HUES6 (cell line): ENCODE measurements around the gene BCAS1.

ENCODE experiments used
- H3K27ac ChIP-seq: 2 replicates; pipeline ENCODE4 v1.7.0; 2013; ENCODE audit warnings: low read depth, mild to moderate bottlenecking, low read length, inconsistent platforms
- H3K27me3 ChIP-seq: 2 replicates; pipeline ENCODE4 v1.6.1; 2013; ENCODE audit warnings: low read length; ENCODE audit not compliant: control insufficient read depth, insufficient read depth
- H3K36me3 ChIP-seq: 2 replicates; pipeline ENCODE4 v1.6.1; 2013; ENCODE audit warnings: low read length; ENCODE audit not compliant: control insufficient read depth, insufficient read depth
- H3K4me1 ChIP-seq: 2 replicates; pipeline ENCODE4 v1.6.1; 2013; ENCODE audit warnings: low read length; ENCODE audit not compliant: control insufficient read depth, insufficient read depth
- H3K4me3 ChIP-seq: 2 replicates; pipeline ENCODE4 v1.5.1; 2013; ENCODE audit warnings: low read depth, low read length
- H3K9ac ChIP-seq: one replicate; pipeline ENCODE4 v1.6.1; 2013; ENCODE audit warnings: mild to moderate bottlenecking, low read length
- H3K9me3 ChIP-seq: 2 replicates; pipeline ENCODE4 v1.6.1; 2013; ENCODE audit warnings: low read depth, low read length; ENCODE audit not compliant: control insufficient read depth, insufficient read depth

Gene BCAS1

GRCh38 chr20:53985150-53985518, 85.3 kb downstream of the BCAS1 start:
- Histone ChIP-seq H3K4me1 (no peaks in the 10 kb centered on the region), H3K9ac (no peak overlapping the region), H3K36me3 (no peaks in the 10 kb centered on the region), H3K27ac (no peak overlapping the region), H3K27me3 (no peaks in the 10 kb centered on the region), H3K9me3 (no peaks in the 10 kb centered on the region), H3K4me3 (no peak overlapping the region)

GRCh38 chr20:53984356-53985149, 85.8 kb downstream of the BCAS1 start:
- no peak overlapping the region for H3K4me3 ChIP-seq
- no peaks in the 10 kb centered on the region for H3K9me3 ChIP-seq
- no peak overlapping the region for H3K27ac ChIP-seq
- H3K36me3 ChIP-seq, result no peaks in the 10 kb centered on the region
- no peak overlapping the region for H3K9ac ChIP-seq
- H3K27me3 ChIP-seq, result no peaks in the 10 kb centered on the region
- H3K4me1 ChIP-seq, result no peaks in the 10 kb centered on the region

DNA sequence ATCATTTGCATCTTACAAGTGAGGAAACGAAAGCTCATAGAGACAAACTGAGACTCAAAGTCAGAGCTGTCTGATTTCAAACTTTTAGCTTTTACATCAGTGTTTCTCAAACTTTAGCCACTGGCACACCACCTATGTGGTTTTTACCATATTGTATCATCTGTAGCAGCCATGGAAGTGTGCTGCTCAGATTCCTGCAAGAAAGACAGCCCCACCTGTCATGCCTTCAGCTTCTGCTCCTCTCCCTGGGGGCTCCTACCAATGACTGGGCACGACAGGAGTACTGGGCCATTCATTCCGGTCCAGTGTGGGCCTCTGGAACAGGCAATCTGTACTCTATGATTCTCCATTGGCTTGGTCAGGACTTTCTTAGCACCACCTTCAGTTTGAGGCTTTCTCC, 87.0 kb downstream of the BCAS1 start:
- Histone ChIP-seq H3K4me3 (no peak overlapping the region), H3K27ac (no peak overlapping the region), H3K9me3 (0 out of 2 replicates have a peak, but pooled peaks cover 4% of the 10 kb centered on the region), H3K36me3 (no peaks in the 10 kb centered on the region), H3K4me1 (no peaks in the 10 kb centered on the region), H3K9ac (no peak overlapping the region), H3K27me3 (no peaks in the 10 kb centered on the region)

GRCh38 chr20:53982624-53983023, 87.8 kb downstream of the BCAS1 start:
- no peaks in the 10 kb centered on the region for H3K27me3 ChIP-seq
- H3K9ac ChIP-seq, result no peak overlapping the region
- H3K36me3 ChIP-seq, result no peaks in the 10 kb centered on the region
- H3K4me3 ChIP-seq, result no peak overlapping the region
- no peak overlapping the region for H3K27ac ChIP-seq
- no peaks in the 10 kb centered on the region for H3K4me1 ChIP-seq
- H3K9me3 ChIP-seq, result 0 out of 2 replicates have a peak, but pooled peaks cover 4% of the 10 kb centered on the region

DNA sequence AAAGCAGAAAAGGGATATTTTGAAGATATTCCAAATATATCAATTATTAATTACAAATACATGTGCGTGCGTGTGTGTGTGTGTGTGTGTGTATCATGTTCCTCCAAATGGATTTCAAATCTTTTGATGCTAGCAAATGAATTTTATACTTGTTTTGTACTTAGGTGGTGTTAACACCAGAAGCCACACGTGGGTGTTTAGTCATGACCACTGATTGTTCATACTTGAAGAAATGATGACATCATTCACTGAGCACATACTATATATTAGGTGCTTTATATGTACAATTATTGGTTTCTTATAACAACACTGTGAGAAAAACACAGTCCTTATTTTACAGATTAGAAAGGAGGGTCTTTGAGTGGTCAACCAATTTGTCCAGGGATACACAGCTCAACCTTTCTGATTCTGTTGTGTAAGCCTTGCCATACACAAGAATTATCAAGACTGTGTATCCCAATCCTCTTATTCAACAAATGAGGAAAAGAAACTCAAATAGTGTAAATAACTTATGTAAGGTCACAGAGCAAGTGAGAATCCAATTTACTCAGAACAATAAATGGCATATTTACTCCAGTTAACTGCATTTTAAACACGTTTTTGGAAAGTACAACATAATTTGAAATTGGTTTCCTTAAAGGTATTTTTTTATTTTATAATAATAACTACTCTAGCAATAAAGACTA, 88.5 kb downstream of the BCAS1 start:
- Histone ChIP-seq H3K4me1 (no peaks in the 10 kb centered on the region), H3K27ac (no peak overlapping the region), H3K4me3 (no peak overlapping the region), H3K36me3 (no peaks in the 10 kb centered on the region), H3K9me3 (peaks cover 9% of the 10 kb centered on the region; the same call in 1 of the 2 replicates), H3K27me3 (no peaks in the 10 kb centered on the region), H3K9ac (no peak overlapping the region)

GRCh38 chr20:53981130-53981529, 89.3 kb downstream of the BCAS1 start:
- Histone ChIP-seq H3K9me3 (peaks cover 9% of the 10 kb centered on the region; the same call in 1 of the 2 replicates), H3K9ac (no peak overlapping the region), H3K4me1 (no peaks in the 10 kb centered on the region), H3K4me3 (no peak overlapping the region), H3K27ac (no peak overlapping the region), H3K27me3 (no peaks in the 10 kb centered on the region), H3K36me3 (no peaks in the 10 kb centered on the region)

DNA sequence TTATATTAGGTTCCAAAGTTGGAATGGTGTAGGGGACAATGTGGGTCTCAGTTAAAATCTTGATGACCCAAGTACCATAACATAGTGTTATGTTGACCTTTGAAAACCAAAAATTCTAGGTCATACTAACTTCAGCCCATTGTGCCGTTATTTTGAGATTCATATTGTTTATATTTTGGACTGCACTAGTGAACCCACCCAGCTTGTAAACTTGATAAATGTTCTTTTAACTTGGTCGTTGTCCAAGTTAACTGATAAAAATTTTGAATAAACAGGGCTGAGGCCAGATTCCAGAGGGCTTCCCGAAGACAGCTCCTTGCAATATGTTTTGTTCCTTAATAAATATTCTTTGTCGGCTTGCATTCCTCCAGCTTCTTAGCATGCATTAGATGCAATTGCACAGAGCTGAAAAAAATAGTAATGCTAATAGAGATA, 90.3 kb downstream of the BCAS1 start:
- no peak overlapping the region for H3K9ac ChIP-seq
- peaks cover 9% of the 10 kb centered on the region; the same call in 1 of the 2 replicates for H3K9me3 ChIP-seq
- H3K4me1 ChIP-seq, result no peaks in the 10 kb centered on the region
- H3K27ac ChIP-seq, result no peak overlapping the region
- H3K27me3 ChIP-seq, result no peaks in the 10 kb centered on the region
- H3K36me3 ChIP-seq, result no peaks in the 10 kb centered on the region
- H3K4me3 ChIP-seq, result no peak overlapping the region

- Histone ChIP-seq H3K9ac (no peak overlapping the region), H3K36me3 (no peaks in the 10 kb centered on the region), H3K27me3 (no peaks in the 10 kb centered on the region), H3K4me3 (no peak overlapping the region), H3K4me1 (no peaks in the 10 kb centered on the region), H3K9me3 (peaks cover 13% of the 10 kb centered on the region; the same call in 1 of the 2 replicates), H3K27ac (no peak overlapping the region)
Measured at GRCh38 chr20:53978497-53978896, 91.9 kb downstream of the BCAS1 start.

- no peak overlapping the region for H3K4me3 ChIP-seq
- no peaks in the 10 kb centered on the region for H3K36me3 ChIP-seq
- peaks cover 13% of the 10 kb centered on the region; the same call in 1 of the 2 replicates for H3K9me3 ChIP-seq
- no peaks in the 10 kb centered on the region for H3K27me3 ChIP-seq
- no peak overlapping the region for H3K9ac ChIP-seq
- no peaks in the 10 kb centered on the region for H3K4me1 ChIP-seq
- H3K27ac ChIP-seq, result no peak overlapping the region
Measured at GRCh38 chr20:53977391-53977790, 93.0 kb downstream of the BCAS1 start.

DNA sequence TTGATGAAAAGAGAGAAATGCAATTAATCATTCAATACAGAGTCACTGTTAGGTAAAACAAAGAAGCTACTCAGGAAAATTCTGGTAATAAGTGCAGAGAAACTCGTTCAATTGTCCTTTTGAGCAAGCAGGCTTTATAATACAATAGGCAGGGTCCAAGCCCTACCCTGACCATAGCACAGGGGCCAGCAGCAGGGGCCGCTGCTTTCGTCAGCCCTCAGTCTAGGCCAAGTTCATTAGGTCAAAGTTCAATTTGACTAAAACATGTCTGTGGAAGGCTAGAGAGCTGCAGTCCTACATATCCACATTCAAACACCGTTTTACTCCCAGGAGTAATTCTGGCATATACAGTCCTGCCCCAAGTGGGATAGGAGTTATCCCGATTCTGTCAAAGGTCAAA, 94.6 kb downstream of the BCAS1 start:
- Histone ChIP-seq H3K27ac (no peak overlapping the region), H3K4me1 (no peaks in the 10 kb centered on the region), H3K27me3 (no peaks in the 10 kb centered on the region), H3K9ac (no peak overlapping the region), H3K9me3 (peaks cover 13% of the 10 kb centered on the region; the same call in 1 of the 2 replicates), H3K36me3 (no peaks in the 10 kb centered on the region), H3K4me3 (no peak overlapping the region)
